Osteoblast (primary cell): ENCODE data around the gene TBCD. TPM values are rescaled to one million over a fixed set of nuclear protein-coding genes. Genes with fewer than 3 reads are reported as not detected.

Experiments
- DNase-seq: peaks from one replicate; pipeline ENCODE4 v3.0.0; 2011; ENCODE audit warnings: low spot score, mixed read lengths; ENCODE audit not compliant: insufficient read length; ENCODE audit errors: missing footprints
- H2AFZ ChIP-seq: 2 replicates; pipeline ENCODE4 v1.6.0; 2011; ENCODE audit warnings: mild to moderate bottlenecking, low read length
- H3K27ac ChIP-seq: 2 replicates; pipeline ENCODE4 v1.5.1; 2011; ENCODE audit warnings: mild to moderate bottlenecking, low read depth, low read length, moderate library complexity
- H3K27me3 ChIP-seq: 2 replicates; pipeline ENCODE4 v1.6.0; 2012; ENCODE audit warnings: mild to moderate bottlenecking, control low read depth, inconsistent platforms, low read length, moderate library complexity; ENCODE audit not compliant: insufficient read depth
- H3K36me3 ChIP-seq: 2 replicates; pipeline ENCODE4 v1.5.1; 2011; ENCODE audit warnings: mild to moderate bottlenecking, low read length, control low read depth, moderate library complexity; ENCODE audit not compliant: insufficient read depth
- H3K4me1 ChIP-seq: 2 replicates; pipeline ENCODE4 v1.5.1; 2011; ENCODE audit warnings: mild to moderate bottlenecking, low read length, control low read depth, moderate library complexity; ENCODE audit not compliant: insufficient read depth
- H3K4me2 ChIP-seq: 2 replicates; pipeline ENCODE4 v1.6.0; 2011; ENCODE audit warnings: mild to moderate bottlenecking, low read length; ENCODE audit not compliant: insufficient read depth
- H3K4me3 ChIP-seq: fragments of 200-600 bp; sonication (generic); 3 replicates; pipeline ENCODE4 v1.5.1; 2012; ENCODE audit warnings: mild to moderate bottlenecking, low read length, inconsistent platforms; ENCODE audit not compliant: insufficient read depth
- H3K79me2 ChIP-seq: 2 replicates; pipeline ENCODE4 v1.6.0; 2012; ENCODE audit warnings: mild to moderate bottlenecking, low read length, control low read depth, inconsistent platforms; ENCODE audit not compliant: insufficient read depth
- H3K9me3 ChIP-seq: 2 replicates; pipeline ENCODE4 v1.5.1; 2011; ENCODE audit warnings: low read depth, low read length, control low read depth
- H4K20me1 ChIP-seq: 2 replicates; pipeline ENCODE4 v1.6.0; 2012; ENCODE audit warnings: mild to moderate bottlenecking, low read length, control low read depth; ENCODE audit not compliant: insufficient read depth
- total RNA-seq: library from RNA; depleted of rRNA; stranded (reverse); fragments of >200 nt; gene quantifications from 2 replicates; pipeline ENCODE4 v1.2.3, GENCODE V29; 2012
- TF ChIP-seq, protein P1 (sequence below): IDR thresholded peaks from 2 replicates; pipeline ENCODE4 v1.5.1; 2011; ENCODE audit warnings: mild to moderate bottlenecking, low read depth, low read length, moderate library complexity; ENCODE audit errors: extremely low read depth

The TBCD gene
- total RNA-seq, 1 donor = 29.0 TPM

DNA sequence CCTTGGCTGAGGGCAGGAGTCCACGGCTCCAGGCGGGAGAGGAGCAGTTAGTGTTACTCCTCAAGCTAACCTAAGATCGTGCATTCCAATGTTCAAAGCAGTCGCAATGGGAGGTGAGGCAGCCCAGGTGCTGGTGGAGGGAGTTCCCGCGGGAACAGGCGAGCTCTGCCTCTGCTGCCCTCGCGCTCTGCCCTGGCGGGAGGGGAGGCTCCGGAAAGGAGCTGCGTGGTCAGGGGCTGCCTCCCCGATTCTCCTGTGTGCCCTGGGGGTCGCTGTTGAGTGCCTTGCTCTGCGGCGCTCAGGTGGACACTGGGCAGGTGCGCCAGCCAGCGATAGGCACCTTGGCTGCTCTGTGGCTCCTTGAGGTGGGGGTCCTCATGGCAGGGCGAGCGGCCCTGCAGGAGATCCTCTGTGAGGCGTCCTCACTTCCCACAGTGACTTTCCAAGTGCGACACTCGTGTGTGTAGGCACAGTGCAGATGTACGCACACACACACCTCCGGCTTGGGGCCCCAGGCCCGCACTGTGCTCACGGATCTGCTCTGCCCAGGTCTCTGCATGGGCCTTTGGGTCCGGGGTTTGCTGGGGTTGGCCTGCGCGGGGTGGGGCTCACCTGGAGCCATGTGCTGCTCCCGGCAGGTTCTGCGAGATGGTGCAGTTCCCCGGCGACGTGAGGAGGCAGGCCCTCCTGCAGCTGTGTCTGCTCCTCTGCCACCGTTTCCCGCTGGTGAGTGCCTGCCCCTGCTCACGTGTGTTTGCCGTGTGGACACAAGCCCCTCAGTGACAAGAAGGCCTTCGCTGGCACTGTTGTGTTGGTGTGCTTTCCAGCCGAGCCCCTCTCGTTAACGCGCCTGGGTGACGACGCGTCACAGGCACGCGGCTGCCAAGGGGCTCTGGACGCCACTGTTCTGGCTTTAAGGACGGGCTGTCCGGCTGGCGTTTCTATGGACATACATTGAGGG lies 185.8 kb downstream of the TBCD start:
- Histone ChIP-seq H2AFZ (no peak overlapping the region), H3K27ac (no peak overlapping the region), H3K4me2 (no peak overlapping the region), H3K79me2 (no peaks in the 10 kb centered on the region), H4K20me1 (no peaks in the 10 kb centered on the region), H3K36me3 (peaks cover 6% of the 10 kb centered on the region), H3K4me3 (no peak overlapping the region), H3K4me1 (peaks cover 4% of the 10 kb centered on the region), H3K9me3 (no peaks in the 10 kb centered on the region), H3K27me3 (no peaks in the 10 kb centered on the region)
- peak; percentile 27 for DNase-seq
- TF ChIP-seq, protein P1, sequence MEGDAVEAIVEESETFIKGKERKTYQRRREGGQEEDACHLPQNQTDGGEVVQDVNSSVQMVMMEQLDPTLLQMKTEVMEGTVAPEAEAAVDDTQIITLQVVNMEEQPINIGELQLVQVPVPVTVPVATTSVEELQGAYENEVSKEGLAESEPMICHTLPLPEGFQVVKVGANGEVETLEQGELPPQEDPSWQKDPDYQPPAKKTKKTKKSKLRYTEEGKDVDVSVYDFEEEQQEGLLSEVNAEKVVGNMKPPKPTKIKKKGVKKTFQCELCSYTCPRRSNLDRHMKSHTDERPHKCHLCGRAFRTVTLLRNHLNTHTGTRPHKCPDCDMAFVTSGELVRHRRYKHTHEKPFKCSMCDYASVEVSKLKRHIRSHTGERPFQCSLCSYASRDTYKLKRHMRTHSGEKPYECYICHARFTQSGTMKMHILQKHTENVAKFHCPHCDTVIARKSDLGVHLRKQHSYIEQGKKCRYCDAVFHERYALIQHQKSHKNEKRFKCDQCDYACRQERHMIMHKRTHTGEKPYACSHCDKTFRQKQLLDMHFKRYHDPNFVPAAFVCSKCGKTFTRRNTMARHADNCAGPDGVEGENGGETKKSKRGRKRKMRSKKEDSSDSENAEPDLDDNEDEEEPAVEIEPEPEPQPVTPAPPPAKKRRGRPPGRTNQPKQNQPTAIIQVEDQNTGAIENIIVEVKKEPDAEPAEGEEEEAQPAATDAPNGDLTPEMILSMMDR = no peak

DNA sequence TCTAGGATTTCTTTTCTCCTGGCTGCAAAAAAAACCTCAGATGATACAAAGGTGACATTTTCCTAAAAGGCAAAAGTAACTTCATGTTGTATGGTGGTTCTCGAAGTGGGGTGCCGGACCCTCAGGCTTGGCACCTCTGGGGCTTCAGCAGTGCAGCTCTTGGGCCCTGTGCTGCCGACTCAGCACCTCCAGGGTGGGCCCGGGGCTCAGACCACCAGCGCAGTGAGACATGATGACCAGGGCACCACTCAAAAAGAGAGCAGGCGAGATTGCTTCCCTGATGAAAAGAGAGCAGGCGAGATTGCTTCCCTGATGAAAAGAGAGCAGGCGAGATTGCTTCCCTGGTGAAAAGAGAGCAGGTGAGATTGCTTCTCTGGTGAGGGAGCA lies 186.6 kb downstream of the TBCD start:
- peak; percentile 58 for DNase-seq
- H3K36me3 ChIP-seq = peaks cover 8% of the 10 kb centered on the region
- no peaks in the 10 kb centered on the region for H3K27me3 ChIP-seq
- no peak overlapping the region for H3K27ac ChIP-seq
- H2AFZ ChIP-seq = no peak overlapping the region
- no peaks in the 10 kb centered on the region for H3K79me2 ChIP-seq
- TF ChIP-seq, protein P1 = no peak
- H3K9me3 ChIP-seq = no peaks in the 10 kb centered on the region
- H3K4me1 ChIP-seq = no peaks in the 10 kb centered on the region
- H4K20me1 ChIP-seq = no peaks in the 10 kb centered on the region
- H3K4me3 ChIP-seq = no peak overlapping the region
- no peak overlapping the region for H3K4me2 ChIP-seq

DNA sequence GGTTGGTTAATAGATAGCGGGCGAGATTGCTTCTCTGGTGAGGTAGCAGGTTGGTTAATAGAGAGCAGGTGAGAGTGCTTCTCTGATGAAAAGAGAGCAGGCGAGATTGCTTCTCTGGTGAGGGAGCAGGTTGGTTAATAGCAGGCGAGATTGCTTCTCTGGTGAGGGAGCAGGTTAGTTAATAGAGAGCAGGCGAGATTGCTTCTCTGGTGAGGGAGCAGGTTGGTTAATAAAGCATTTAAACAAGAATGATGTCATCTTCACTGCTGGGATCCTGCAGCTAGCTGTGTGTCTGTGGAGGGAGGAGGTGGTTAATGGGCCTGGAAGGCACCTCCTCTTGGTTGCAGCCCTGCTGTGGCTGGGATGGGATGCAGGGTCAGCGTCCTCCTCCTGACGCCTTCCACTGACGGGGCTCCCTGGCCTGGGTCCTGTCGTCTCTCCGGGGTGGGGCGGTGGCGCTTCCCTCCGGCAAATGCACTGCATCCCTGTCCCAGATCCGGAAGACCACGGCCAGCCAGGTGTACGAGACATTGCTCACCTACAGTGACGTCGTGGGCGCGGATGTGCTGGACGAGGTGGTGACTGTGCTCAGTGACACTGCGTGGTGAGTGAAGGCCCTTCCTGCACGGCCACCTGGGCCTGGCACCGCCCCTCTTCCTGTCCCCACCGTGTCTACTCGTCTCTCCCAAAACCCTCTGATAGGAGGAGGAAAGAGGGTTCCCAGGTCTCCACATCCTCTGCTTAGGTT lies 187.2 kb downstream of the TBCD start:
- H3K4me3 ChIP-seq = no peak overlapping the region
- H3K27ac ChIP-seq = no peak overlapping the region
- no peak overlapping the region for H3K4me2 ChIP-seq
- peak; percentile 44 for DNase-seq
- H2AFZ ChIP-seq = no peak overlapping the region
- H3K4me1 ChIP-seq = no peaks in the 10 kb centered on the region
- H3K27me3 ChIP-seq = no peaks in the 10 kb centered on the region
- H3K9me3 ChIP-seq = no peaks in the 10 kb centered on the region
- H3K36me3 ChIP-seq = peaks cover 10% of the 10 kb centered on the region
- no peaks in the 10 kb centered on the region for H3K79me2 ChIP-seq
- TF ChIP-seq, protein P1 = no peak
- no peaks in the 10 kb centered on the region for H4K20me1 ChIP-seq
